ENCODE results near the gene ZNF620. TPM values are rescaled to one million over a fixed set of nuclear protein-coding genes. Genes with fewer than 3 reads are reported as not detected.

ZNF620 gene
- total RNA-seq, 2 experiments from 2014 or later: 5.7 to 8.3 TPM

GRCh38 chr3:40470701-40471100, 35.1 kb upstream of the ZNF620 start:
- CTCF ChIA-PET: no interaction called here
- peaks cover 1% of the 10 kb centered on the region for H3K4me1 Mint-ChIP-seq
- H3K27ac Mint-ChIP-seq: no peak overlapping the region
- H3K36me3 Mint-ChIP-seq: peaks cover 11% of the 10 kb centered on the region
- DNase-seq (no peak), ATAC-seq (no peak)
- no peaks in the 10 kb centered on the region for H3K27me3 Mint-ChIP-seq
- H3K9me3 Mint-ChIP-seq (ENCODE audit: low read depth): no peaks in the 10 kb centered on the region
- H3K4me3 Mint-ChIP-seq: no peak overlapping the region

GRCh38 chr3:40476478-40477470, 29.1 kb upstream of the ZNF620 start, which contains the start of gene ZNF619:
TSS of gene ZNF619 (plus strand) at chr3:40477122. CDS start at chr3:40477980, 858 bp downstream.
- Mint-ChIP-seq H3K4me3 (peak within 1 kb of the TSS; percentile 85), H3K9me3 (ENCODE audit: low read depth) (no peaks in the 10 kb centered on the region), H3K27ac (peak within 1 kb of the TSS; percentile 86), H3K4me1 (peaks cover 26% of the 10 kb centered on the region), H3K27me3 (no peaks in the 10 kb centered on the region), H3K36me3 (peaks cover 20% of the 10 kb centered on the region)
- ATAC-seq: peak; percentile 93
- CTCF ChIA-PET: interaction anchor here (0.5 to 3.0 kb wide), 6 partner anchors 13 to 1170 kb away, joined by 3 to 10 read pairs (median 4); partner anchors contain the start of genes RPL14 and ZNF620
- peak; percentile 73 for DNase-seq

- no peak for ATAC-seq
- no peak for DNase-seq
- peaks cover 25% of the 10 kb centered on the region for H3K36me3 Mint-ChIP-seq
- peak overlapping the region; percentile 86 for H3K27ac Mint-ChIP-seq
- CTCF ChIA-PET: interaction anchor here (0.5 to 3.0 kb wide), 5 partner anchors 13 to 1171 kb away, joined by 3 to 10 read pairs (median 4); partner anchors contain the start of genes RPL14 and ZNF620
- H3K9me3 Mint-ChIP-seq (ENCODE audit: low read depth): no peaks in the 10 kb centered on the region
- H3K4me3 Mint-ChIP-seq: peak overlapping the region; percentile 85
- peaks cover 35% of the 10 kb centered on the region for H3K4me1 Mint-ChIP-seq
- no peaks in the 10 kb centered on the region for H3K27me3 Mint-ChIP-seq
These were observed 28.2 kb upstream of the ZNF620 start for GRCh38 chr3:40477666-40478065.

GRCh38 chr3:40487172-40487571, 18.7 kb upstream of the ZNF620 start:
- H3K4me3 Mint-ChIP-seq: no peak overlapping the region
- peaks cover 21% of the 10 kb centered on the region for H3K9me3 Mint-ChIP-seq (ENCODE audit: low read depth)
- ATAC-seq (no peak), DNase-seq (no peak)
- no peak overlapping the region for H3K27ac Mint-ChIP-seq
- CTCF ChIA-PET: interaction anchor here (1.0 kb wide), 1 partner anchor 9 kb away, joined by 3 read pairs; no protein-coding TSS in a partner anchor
- H3K4me1 Mint-ChIP-seq: peaks cover 16% of the 10 kb centered on the region
- H3K36me3 Mint-ChIP-seq: peaks cover 60% of the 10 kb centered on the region
- no peaks in the 10 kb centered on the region for H3K27me3 Mint-ChIP-seq

- Mint-ChIP-seq H3K9me3 (ENCODE audit: low read depth) (peaks cover 18% of the 10 kb centered on the region), H3K4me1 (no peaks in the 10 kb centered on the region), H3K27ac (no peak overlapping the region), H3K36me3 (peaks cover 39% of the 10 kb centered on the region), H3K4me3 (no peak overlapping the region), H3K27me3 (no peaks in the 10 kb centered on the region)
- no peak for ATAC-seq
- CTCF ChIA-PET: no interaction called here
- no peak for DNase-seq
These were observed 14.9 kb upstream of the ZNF620 start for GRCh38 chr3:40490916-40491315.

GRCh38 chr3:40494698-40495097, 11.1 kb upstream of the ZNF620 start:
- no peaks in the 10 kb centered on the region for H3K4me1 Mint-ChIP-seq
- DNase-seq (no peak), ATAC-seq (no peak)
- peaks cover 10% of the 10 kb centered on the region for H3K36me3 Mint-ChIP-seq
- H3K9me3 Mint-ChIP-seq (ENCODE audit: low read depth): no peaks in the 10 kb centered on the region
- H3K27ac Mint-ChIP-seq: no peak overlapping the region
- CTCF ChIA-PET: interaction anchor here (2.6 kb wide), 1 partner anchor 11 kb away, joined by 8 read pairs; the partner anchor contains the start of gene ZNF620
- H3K4me3 Mint-ChIP-seq: no peak overlapping the region
- H3K27me3 Mint-ChIP-seq: no peaks in the 10 kb centered on the region

GRCh38 chr3:40497288-40497687, 8.6 kb upstream of the ZNF620 start:
- H3K27me3 Mint-ChIP-seq: no peaks in the 10 kb centered on the region
- H3K36me3 Mint-ChIP-seq: peaks cover 2% of the 10 kb centered on the region
- H3K9me3 Mint-ChIP-seq (ENCODE audit: low read depth): no peaks in the 10 kb centered on the region
- DNase-seq: no peak
- no peak overlapping the region for H3K4me3 Mint-ChIP-seq
- CTCF ChIA-PET: no interaction called here
- H3K4me1 Mint-ChIP-seq: no peaks in the 10 kb centered on the region
- H3K27ac Mint-ChIP-seq: no peak overlapping the region
- no peak for ATAC-seq

GRCh38 chr3:40499952-40500351, 5.9 kb upstream of the ZNF620 start:
- no peaks in the 10 kb centered on the region for H3K9me3 Mint-ChIP-seq (ENCODE audit: low read depth)
- CTCF ChIA-PET: interaction anchor here (1.3 kb wide), 1 partner anchor 14 kb away, joined by 3 read pairs; no protein-coding TSS in a partner anchor
- H3K36me3 Mint-ChIP-seq: peaks cover 2% of the 10 kb centered on the region
- no peaks in the 10 kb centered on the region for H3K27me3 Mint-ChIP-seq
- no peak overlapping the region for H3K27ac Mint-ChIP-seq
- ATAC-seq (no peak), DNase-seq (no peak)
- H3K4me3 Mint-ChIP-seq: no peak overlapping the region
- peaks cover 3% of the 10 kb centered on the region for H3K4me1 Mint-ChIP-seq

- DNase-seq: no peak
- Mint-ChIP-seq H3K27me3 (no peaks in the 10 kb centered on the region), H3K36me3 (peaks cover 3% of the 10 kb centered on the region), H3K9me3 (ENCODE audit: low read depth) (no peaks in the 10 kb centered on the region), H3K4me1 (peaks cover 22% of the 10 kb centered on the region), H3K4me3 (no peak overlapping the region), H3K27ac (no peak overlapping the region)
- ATAC-seq: no peak
- CTCF ChIA-PET: no interaction called here
These were observed 3.8 kb upstream of the ZNF620 start for GRCh38 chr3:40502034-40502433.

GRCh38 chr3:40504636-40505430, 1.0 kb upstream of the ZNF620 start:
- no peak for ATAC-seq
- H3K27ac Mint-ChIP-seq: no peak overlapping the region

GRCh38 chr3:40511031-40511718, 5.3 kb downstream of the ZNF620 start:
- Mint-ChIP-seq H3K36me3 (peaks cover 48% of the 10 kb centered on the region), H3K27ac (no peak overlapping the region), H3K27me3 (no peaks in the 10 kb centered on the region), H3K4me1 (peaks cover 17% of the 10 kb centered on the region), H3K9me3 (ENCODE audit: low read depth) (no peaks in the 10 kb centered on the region), H3K4me3 (no peak overlapping the region)
- ATAC-seq (no peak), DNase-seq (no peak)
- CTCF ChIA-PET: no interaction called here

More at GRCh38 chr3:40504636-40505430, 1.0 kb upstream of the ZNF620 start:
- Mint-ChIP-seq H3K4me3 (peak overlapping the region; percentile 92), H3K36me3 (peaks cover 18% of the 10 kb centered on the region), H3K4me1 (peaks cover 31% of the 10 kb centered on the region), H3K9me3 (ENCODE audit: low read depth) (no peaks in the 10 kb centered on the region), H3K27me3 (no peaks in the 10 kb centered on the region)
- CTCF ChIA-PET: interaction anchor here (1.2 to 1.8 kb wide), 6 partner anchors 11 to 76 kb away, joined by 3 to 8 read pairs (median 4); partner anchors contain the start of gene ZNF621
- no peak for DNase-seq

- H3K36me3 Mint-ChIP-seq: peaks cover 27% of the 10 kb centered on the region
- CTCF ChIA-PET: no interaction called here
These were observed 10.4 kb downstream of the ZNF620 start for GRCh38 chr3:40516201-40516600.

GRCh38 chr3:40518067-40518466, 12.2 kb downstream of the ZNF620 start:
- no peak for DNase-seq
- Mint-ChIP-seq H3K4me1 (no peaks in the 10 kb centered on the region), H3K27me3 (no peaks in the 10 kb centered on the region), H3K9me3 (ENCODE audit: low read depth) (no peaks in the 10 kb centered on the region), H3K4me3 (no peak overlapping the region), H3K36me3 (peaks cover 22% of the 10 kb centered on the region), H3K27ac (no peak overlapping the region)
- ATAC-seq: no peak
- CTCF ChIA-PET: no interaction called here

More at GRCh38 chr3:40516201-40516600, 10.4 kb downstream of the ZNF620 start:
- ATAC-seq (no peak), DNase-seq (no peak)
- Mint-ChIP-seq H3K4me3 (no peak overlapping the region), H3K9me3 (ENCODE audit: low read depth) (no peaks in the 10 kb centered on the region), H3K27ac (no peak overlapping the region), H3K27me3 (no peaks in the 10 kb centered on the region), H3K4me1 (no peaks in the 10 kb centered on the region)

Measured in activated CD8-positive, alpha-beta memory T cell treated with anti-CD3 and anti-CD28 coated beads, Interleukin-2, amount 10 ng/mL, durations not matched to agents 7 days and 5 days (primary cell).